T-helper 2 cell treated with Interferon-gamma antibody and Interleukin-4, amounts not matched to agents 100 ng/mL and 5 ng/mL, for 36 hours (primary cell): ENCODE data around the gene MID1. TPM values are rescaled to one million over a fixed set of nuclear protein-coding genes. Genes with fewer than 3 reads are reported as not detected.

Experiments
- intact Hi-C: fragments of 100-400 bp; cut with micrococcal nuclease; formaldehyde crosslinking; loops from one replicate; pipeline ENCODE4 v1.15.1; 2023
- total RNA-seq: library from RNA; stranded (reverse); gene quantifications from 2 replicates; pipeline ENCODE4 v1.2.3, GENCODE V29; 2022

Gene MID1
- total RNA-seq, 1 donor from 2014 or later: 0.23 TPM

- intact Hi-C loops: no loop called here
Measured at GRCh38 chrX:10533696-10534365, 86.6 kb downstream of the MID1 start.

- intact Hi-C loops: no loop called here
Measured at GRCh38 chrX:10531927-10532326, 88.5 kb downstream of the MID1 start.

- intact Hi-C loops: no loop called here
Measured at GRCh38 chrX:10529344-10529743, 91.0 kb downstream of the MID1 start.

- intact Hi-C loops: no loop called here
Measured at GRCh38 chrX:10526451-10526850, 93.9 kb downstream of the MID1 start.

- intact Hi-C loops: no loop called here
Measured at GRCh38 chrX:10525381-10526120, 94.8 kb downstream of the MID1 start.

GRCh38 chrX:10524578-10524977 lies 95.8 kb downstream of the MID1 start:
- intact Hi-C loops: no loop called here

GRCh38 chrX:10519761-10520160 lies 100.6 kb downstream of the MID1 start:
- intact Hi-C loops: no loop called here

- intact Hi-C loops: no loop called here
Measured at GRCh38 chrX:10519278-10519677, 101.1 kb downstream of the MID1 start.

GRCh38 chrX:10518073-10518472 lies 102.3 kb downstream of the MID1 start:
- intact Hi-C loops: no loop called here

GRCh38 chrX:10516781-10517322 lies 103.5 kb downstream of the MID1 start:
- intact Hi-C loops: no loop called here

GRCh38 chrX:10514891-10515290 lies 105.5 kb downstream of the MID1 start:
- intact Hi-C loops: no loop called here

GRCh38 chrX:10513974-10514373 lies 106.4 kb downstream of the MID1 start:
- intact Hi-C loops: no loop called here

- intact Hi-C loops: no loop called here
Measured at GRCh38 chrX:10512741-10513140, 107.6 kb downstream of the MID1 start.

GRCh38 chrX:10512258-10512657 lies 108.1 kb downstream of the MID1 start:
- intact Hi-C loops: no loop called here

GRCh38 chrX:10509397-10509796 lies 111.0 kb downstream of the MID1 start:
- intact Hi-C loops: no loop called here

GRCh38 chrX:10508891-10509290 lies 111.5 kb downstream of the MID1 start:
- intact Hi-C loops: no loop called here

- intact Hi-C loops: no loop called here
Measured at GRCh38 chrX:10507876-10508275, 112.5 kb downstream of the MID1 start.

GRCh38 chrX:10507181-10507580 lies 113.2 kb downstream of the MID1 start:
- intact Hi-C loops: no loop called here

- intact Hi-C loops: no loop called here
Measured at GRCh38 chrX:10506781-10507180, 113.6 kb downstream of the MID1 start.

- intact Hi-C loops: no loop called here
Measured at GRCh38 chrX:10505726-10506125, 114.7 kb downstream of the MID1 start.

- intact Hi-C loops: no loop called here
Measured at GRCh38 chrX:10502961-10503360, 117.4 kb downstream of the MID1 start.

GRCh38 chrX:10501611-10502010 lies 118.8 kb downstream of the MID1 start:
- intact Hi-C loops: no loop called here
